AG09319 (cell line): ENCODE measurements around the gene COX17.

Experiments
- DNase-seq: peaks from one replicate; pipeline ENCODE4 v3.0.0-alpha.2; 2010; ENCODE audit warnings: low read depth; ENCODE audit errors: extremely low read depth
- TF ChIP-seq, protein P1 (sequence below): IDR thresholded peaks from 2 replicates; pipeline ENCODE4 v1.5.1; 2011; ENCODE audit warnings: low read depth, mild to moderate bottlenecking, inconsistent platforms, low read length, moderate library complexity

Gene COX17

DNA sequence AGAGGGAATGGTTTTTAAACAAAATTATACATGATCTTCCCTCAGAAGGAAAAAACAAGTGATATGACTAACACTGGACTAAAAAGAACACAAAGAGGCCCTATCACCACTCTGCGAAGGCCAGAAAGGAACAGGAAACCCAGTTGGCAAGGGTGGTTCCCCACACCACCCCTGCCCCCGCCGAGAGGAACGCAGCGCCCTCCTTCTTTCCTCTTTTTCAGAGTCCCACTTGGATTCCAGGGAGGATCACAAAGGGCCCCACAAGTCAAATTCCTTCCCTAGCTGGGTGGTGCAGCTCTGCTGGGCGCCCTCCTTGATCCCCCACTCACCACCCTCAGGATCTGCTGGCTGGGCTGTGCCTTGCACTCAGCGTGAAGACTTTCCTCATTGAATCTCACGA lies 49.7 kb downstream of the COX17 start:
- TF ChIP-seq, protein P1, sequence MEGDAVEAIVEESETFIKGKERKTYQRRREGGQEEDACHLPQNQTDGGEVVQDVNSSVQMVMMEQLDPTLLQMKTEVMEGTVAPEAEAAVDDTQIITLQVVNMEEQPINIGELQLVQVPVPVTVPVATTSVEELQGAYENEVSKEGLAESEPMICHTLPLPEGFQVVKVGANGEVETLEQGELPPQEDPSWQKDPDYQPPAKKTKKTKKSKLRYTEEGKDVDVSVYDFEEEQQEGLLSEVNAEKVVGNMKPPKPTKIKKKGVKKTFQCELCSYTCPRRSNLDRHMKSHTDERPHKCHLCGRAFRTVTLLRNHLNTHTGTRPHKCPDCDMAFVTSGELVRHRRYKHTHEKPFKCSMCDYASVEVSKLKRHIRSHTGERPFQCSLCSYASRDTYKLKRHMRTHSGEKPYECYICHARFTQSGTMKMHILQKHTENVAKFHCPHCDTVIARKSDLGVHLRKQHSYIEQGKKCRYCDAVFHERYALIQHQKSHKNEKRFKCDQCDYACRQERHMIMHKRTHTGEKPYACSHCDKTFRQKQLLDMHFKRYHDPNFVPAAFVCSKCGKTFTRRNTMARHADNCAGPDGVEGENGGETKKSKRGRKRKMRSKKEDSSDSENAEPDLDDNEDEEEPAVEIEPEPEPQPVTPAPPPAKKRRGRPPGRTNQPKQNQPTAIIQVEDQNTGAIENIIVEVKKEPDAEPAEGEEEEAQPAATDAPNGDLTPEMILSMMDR = no peak
- DNase-seq = no peak

DNA sequence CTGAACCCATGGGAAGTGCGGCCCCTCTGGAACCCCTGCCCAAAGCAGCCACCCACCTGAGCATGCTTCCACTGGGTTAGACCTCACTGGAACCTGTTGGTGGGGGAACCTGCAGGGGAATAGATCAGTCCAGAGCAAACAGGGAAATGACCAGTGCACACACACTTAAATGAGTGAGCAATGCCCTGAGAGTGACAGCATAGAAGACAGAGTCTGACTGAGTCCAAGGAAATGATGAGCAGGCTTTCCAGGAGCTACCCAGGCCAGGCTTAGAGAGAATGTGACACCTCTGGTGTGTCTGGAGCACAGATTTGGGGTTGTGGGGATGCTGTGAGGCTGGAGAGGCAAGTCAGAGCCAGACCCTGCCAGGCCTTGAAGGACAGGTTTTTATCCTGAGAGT lies 51.0 kb downstream of the COX17 start:
- DNase-seq = no peak
- TF ChIP-seq, protein P1 = no peak

DNA sequence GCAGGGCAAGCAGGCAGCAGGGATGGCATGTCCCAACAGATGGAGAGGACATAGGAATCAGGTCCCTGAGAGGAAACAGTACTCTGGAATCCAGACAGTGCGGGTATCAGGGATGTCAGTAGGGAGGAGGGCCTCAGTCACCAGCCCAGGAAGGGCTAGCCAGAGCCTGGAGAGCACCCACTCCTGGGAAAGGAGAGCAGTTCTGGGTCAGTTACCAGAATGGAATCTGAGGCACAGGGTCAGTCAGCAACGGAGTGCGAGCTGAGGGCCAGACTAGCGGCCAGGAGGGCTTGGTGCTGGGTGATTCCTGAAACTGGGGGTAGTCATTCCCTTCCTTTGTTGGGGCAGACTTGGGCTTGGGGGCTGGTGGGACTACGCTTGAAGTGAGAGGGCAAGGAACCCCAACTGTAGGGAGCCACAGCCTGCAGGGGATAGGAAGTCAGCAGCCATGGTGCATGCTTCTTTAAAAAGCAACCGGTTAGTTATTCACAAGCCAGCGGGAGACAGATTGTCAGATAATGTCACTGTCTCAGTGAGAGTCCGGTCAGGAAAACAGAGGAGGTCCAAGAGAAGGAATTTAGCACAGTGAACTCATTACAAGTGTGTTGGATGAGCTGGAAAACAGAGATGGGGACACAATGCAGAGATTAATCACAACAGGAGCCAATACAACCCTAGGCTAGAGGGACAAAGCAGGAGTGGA lies 51.6 kb downstream of the COX17 start:
- TF ChIP-seq, protein P1 = no peak
- no peak for DNase-seq

DNA sequence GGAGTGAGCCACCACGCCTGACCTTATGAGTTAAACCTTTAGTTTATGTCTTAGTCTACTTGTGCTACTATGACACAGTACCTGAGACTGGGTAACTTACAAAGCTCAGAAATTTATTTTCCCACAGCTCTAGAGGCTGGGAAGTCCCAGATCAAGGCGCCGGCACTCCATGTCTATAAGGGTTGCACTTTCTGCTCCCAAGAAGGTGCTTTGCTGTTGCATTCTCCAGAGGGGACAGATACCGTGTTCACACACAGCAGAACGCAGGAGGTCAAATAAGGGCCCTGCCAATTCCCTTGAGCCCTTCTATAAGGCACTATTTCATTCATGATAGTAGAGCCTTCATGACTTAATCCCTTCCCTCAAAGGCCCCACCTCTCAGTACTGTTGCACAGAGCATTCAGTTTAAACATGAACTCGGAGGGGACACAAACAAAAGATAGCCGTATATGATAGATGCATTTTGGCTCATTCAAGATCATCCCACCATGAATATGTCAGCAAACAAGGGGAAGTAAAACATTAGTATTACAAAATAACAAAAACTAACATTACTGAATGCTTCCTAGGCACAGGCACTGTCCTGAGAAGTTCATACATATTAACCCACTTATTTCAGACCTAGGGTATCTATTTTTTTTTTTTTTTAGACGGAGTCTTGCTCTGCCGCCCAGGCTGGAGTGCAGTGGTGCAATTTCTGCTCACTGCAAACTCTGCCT lies 53.0 kb downstream of the COX17 start:
- TF ChIP-seq, protein P1 = no peak
- DNase-seq = no peak

DNA sequence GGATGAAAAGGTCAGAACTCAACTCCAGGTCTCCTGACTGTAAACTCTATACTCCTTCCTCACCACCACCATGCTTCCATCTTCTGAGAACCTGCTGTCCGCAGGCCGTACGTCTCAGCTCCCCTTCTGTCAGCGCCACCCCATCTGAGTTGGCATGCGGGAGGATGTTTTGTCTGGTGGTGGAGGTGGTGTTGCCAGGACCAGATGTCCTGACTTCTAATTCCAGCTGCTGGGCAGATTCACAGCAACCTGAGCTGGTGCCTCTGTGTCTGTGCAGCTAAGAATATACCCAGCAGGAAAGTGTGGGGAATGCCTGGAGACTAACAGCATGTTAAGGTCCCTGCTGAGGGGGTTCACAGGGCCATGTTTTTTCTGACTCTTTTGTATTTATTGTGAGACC lies 56.3 kb downstream of the COX17 start:
- TF ChIP-seq, protein P1 = no peak
- no peak for DNase-seq
